NCI-H82 treated with DMSO at 0.1 percent for 48 hours (cell line): Measurements from ENCODE around the gene DDAH1.

Source experiments
- DNase-seq: peaks from one replicate; lab custom pipeline; 2025; ENCODE audit not compliant: unreplicated experiment; lab: John Stamatoyannopoulos, UW

The DDAH1 gene

DNA sequence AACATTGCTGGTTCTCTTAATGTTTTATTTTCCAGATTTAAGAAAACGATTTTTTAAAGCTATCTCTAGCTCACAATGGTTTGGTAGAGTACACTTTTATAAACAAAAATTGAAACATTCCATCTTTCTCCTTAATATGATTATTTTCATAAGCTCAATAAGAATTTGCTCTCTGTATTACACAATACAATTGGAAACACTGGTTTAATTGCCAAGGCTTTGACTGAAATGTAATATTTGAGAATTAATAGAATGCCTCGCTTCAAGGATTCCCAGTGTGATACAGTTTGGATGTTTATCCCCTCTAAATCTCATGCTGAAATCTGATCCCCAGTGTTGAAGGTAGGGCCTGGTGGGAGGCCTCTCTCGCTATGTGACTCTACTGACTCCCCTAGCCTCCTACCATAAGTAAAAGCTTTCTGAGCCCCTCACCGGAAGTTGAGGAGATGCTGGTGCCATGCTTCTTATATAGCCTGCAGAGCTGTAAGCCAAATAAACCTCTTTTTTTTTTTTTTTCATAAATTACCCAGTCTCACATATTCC lies 67.4 kb downstream of the DDAH1 start:
- DNase-seq, result peak; percentile 18

DNA sequence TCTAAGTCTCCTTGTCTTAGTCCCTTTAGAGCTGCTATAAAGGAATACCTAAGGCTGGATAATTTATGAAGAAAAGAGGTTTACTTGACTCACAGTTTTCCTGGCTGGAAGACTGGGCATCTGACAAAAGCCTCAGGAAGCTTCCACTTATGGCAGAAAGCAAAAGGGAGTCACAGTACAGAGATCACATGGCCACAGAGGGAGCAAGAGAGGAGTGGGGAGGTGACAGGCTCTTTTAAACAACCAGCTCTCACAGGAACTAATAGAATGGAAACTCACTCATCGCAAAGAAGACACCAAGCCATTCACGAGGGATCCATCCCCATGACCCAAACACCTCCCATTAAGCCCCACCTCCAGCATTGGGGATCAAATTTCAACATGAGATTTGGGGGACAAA lies 68.8 kb downstream of the DDAH1 start:
- DNase-seq, result no peak

DNA sequence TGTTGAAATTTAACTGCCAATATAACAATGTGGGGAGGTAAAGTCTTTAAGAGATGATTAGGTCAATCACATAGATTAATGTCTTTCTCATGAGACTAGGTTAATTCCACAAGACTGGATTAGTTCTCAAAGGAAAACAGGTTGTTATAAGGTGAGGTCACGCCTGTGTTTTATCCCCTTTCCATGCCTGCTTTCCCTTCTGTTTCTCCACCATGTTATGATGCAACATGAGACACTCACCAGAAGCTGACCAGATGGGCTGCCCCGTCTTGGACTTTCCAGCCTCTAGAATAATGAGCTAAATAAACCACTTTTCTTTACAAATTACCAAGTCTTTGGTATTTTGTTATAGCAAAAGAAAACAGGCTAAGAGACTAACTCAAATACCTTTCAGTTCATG lies 70.8 kb downstream of the DDAH1 start:
- DNase-seq, result peak; percentile 92

DNA sequence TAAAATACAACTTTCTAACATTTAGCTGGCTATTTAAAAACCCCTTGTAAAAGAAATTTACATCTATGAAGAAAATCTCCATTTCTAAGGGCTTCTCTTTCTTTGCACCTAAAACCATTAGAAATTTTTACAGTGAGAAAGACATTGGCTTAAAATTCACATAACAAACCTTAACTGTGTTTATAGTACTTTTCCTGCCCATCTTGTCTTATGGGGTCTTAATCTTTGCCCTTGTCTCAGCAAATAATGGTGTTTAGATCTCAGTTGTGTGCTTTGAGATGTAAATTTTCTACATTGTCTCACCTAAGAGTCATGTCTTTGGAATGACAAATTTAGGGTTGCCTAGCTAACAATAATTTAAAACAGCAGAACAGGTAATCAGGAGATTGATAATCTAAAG lies 71.5 kb downstream of the DDAH1 start:
- DNase-seq, result no peak

DNA sequence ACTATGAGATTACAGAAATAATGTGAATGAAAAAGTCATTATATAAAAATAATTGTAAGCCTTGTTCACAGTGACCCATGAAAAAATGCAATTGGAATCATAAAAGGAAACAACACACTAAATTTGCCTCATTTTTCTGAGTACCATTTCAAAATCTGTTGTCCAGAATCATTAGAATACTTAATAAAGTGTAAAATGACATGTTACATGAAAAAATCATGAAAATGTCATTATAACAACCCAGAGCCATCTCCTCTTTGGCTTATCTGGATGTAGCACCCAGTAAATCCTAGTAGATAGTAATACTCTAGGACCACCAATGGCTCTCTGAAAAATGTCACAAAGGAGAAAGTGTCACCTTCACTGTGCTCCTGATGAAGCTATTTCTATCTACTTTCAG lies 76.5 kb downstream of the DDAH1 start:
- no peak for DNase-seq

DNA sequence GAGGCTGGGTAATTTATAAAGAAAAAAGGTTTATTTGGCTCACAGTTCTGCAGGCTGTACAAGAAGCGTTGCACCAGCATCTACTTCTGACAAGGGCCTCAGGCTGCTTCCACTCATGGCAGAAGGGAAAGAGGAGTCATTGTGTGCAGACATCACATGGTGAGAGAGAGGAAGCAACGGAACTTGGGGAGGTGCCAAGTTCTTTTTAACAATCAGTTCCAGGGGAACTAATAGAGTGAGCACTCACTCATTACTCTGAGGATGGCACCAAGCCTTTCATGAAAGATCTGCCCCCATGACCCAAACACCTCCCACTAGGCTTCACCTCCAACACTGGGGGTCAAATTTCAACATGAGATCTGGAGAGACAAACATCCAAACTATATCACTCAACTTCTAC lies 77.2 kb downstream of the DDAH1 start:
- DNase-seq, result no peak

DNA sequence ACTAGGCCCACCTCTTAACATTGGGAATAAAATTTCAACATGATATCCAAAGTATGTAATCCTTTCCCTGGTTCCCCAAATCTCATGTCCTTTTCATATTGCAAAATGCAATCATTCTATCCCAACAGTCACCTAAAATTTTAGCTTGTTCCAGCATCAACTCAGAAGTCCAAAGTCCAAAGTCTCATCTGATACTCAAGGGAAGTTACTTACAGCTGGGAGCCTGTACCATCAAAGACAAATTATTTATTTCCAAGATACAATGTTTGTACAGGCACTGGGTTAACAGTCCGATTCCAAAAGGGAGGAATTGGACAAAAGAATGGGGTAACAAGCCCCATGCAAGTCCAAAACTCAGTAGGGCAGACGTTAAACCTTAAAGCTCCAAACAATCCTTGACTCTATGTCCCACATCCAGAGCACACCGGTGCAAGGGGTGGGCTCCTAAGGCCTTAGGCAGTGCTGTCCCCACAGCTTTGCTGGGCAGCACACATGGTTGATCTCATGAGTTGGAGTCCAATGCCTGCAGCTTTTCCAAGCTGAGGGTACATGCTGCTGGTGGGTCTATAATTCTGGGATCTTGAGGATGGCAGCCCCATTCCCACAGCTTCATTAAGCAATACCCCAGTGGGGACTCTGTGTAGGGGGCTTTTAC lies 78.8 kb downstream of the DDAH1 start:
- DNase-seq, result no peak

DNA sequence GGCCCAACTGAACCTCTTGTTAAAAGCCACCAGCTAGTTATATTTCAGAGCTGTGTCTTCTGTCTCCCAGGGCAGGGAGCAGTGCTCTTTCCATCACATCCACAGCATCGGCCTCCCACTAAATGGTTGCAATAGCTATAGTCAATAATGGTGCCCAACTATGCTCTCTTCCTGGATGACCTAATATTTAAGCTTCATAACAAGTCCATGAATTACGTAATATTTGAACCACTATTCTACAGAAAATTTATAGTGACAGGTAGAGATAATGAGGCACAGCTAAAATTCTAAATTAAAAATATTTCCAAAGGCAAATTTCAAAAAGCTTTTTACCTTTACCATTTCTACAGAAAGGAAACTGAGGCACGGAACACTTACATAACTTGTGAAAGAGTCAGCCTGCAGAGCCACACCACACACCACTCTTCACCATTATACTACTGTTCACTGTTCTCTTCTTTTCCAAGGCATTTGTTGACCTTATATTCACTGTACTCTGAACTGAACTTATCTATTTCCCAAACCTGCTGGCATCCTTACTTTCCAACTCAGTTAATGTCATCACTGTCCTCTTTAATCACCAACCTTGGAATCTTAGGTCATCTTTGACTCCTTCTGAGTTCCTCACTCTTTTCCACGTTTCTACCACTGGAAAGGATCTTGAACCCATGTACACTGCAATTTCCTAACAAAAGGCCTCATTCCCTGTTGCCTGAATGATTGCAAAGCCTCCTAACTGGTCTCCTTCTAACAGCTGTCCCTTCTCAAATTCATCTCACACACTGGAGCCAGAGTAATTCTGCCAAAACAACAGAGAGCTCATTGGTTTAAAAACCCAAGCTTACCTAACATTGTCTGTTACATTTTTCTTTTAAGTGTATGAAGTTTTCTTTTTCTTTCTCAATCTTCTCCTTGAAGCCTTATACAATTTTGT lies 85.5 kb downstream of the DDAH1 start:
- no peak for DNase-seq

DNA sequence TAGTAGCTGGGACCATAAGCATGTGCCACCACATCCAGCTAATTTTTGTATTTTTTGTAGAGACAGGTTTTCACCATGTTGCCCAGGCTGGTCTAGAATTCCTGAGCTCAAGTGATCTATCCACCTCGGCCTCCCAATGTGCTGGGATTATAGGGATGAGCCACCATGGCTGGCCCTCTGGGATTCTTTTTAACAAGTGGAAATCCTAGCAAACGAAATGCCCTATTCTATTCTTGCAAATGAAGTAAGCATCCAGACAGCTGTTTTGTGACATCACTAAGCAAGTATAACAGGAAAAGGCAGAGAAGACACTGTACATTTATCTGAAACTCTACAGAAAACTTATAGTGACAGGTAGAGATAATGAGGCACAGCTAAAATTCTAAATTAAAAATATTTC lies 86.4 kb downstream of the DDAH1 start:
- DNase-seq, result no peak

DNA sequence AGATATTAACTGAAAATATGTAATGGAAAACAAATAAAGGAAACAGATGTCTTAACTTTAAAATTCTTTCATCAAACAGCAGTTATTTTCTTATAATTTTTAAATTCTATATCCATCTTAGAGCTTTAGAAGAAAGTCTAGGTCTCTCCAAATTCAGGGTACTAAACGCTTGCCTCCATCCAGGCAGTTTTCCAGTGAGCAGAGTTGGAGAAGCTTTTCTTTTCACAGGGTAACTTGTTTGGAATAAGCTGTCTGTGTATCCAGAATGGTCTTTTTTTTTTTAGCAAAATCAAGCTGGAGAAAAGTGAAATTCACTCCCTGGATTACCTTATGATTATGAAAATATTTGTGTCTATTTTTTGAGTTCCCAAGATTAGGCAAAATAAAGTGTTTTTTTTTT lies 88.6 kb downstream of the DDAH1 start:
- DNase-seq, result no peak

DNA sequence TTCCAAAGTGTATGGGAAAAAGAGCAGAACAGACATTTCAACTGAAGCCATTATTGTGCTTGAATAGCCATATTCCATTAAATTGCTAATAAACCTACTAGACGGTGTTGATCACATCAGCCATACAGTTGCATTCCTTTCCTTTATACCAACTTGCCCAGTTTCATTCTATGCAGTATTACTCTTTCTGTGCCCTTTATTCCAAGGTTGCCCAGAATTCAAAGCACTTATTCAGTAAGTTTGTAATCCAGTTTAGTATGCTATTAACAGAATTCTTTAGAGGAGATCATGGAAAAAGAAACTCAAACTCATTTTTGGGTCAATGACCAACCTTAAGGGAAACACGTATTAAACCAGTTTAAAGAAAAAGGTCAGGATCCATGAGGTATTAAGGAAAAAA lies 89.5 kb downstream of the DDAH1 start:
- DNase-seq, result no peak

DNA sequence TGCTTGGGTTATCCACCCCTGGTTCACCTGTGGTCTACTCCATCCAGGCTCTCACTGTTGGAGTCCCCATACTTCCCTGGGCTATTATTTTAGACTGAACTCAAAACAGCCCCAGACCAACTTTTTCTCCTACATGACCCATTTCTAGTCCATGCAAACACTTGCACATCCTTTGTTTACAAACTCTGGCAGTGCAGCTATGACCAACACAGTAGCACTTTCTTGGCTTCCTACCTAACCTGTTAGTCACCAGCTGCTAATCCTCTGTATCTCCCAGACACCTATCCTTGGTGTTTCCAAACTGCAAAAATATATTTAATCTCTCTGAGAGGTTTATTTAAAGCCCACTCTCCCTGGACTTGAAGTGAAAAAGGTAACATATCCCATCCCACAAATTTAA lies 90.8 kb downstream of the DDAH1 start:
- DNase-seq, result no peak

DNA sequence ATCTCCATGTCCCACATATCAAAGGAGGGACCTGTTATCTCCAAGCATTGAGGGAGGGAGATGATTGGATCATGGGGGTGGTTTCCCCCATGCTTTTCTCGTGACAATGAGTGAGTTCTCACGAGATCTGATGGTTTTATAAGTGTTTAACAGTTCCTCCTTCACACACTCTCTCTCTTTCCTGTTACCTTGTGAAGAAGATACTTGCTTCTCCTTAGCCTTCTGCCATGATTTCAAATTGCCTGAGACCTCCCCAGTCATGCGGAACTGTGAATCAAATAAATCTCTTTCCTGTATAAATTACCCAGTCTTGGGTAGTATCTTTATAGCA lies 91.6 kb downstream of the DDAH1 start:
- no peak for DNase-seq

DNA sequence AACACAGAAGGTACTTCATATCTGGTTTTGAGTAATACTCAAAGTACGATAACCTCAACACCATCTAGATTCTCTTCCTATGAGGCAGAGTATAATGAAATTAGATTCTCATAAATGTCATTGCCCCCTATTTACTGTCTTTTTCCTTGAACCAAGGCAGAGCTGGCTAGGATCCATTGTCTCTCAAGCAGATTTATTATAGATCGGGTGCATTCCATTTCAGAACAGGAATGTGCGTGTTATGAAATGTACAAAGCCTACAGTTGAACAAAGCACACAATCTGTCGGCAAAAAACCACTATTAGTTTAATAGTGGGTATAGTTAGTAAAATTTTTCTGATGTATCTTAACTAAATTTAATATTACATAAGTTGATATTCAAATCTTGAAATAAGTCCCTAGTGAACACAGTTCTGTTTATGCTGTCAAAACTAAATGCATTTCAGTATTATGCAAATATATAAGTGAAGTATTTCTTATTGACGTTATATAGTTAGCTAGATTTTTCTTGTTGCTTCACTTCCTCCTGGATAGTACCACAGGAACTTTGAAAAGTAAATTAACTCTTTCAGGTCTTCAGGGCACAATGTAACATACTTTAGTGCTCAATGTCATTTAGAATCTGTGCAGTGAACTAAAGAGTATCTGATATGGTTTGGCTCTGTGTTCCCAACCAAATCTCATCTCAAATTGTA lies 92.1 kb downstream of the DDAH1 start:
- DNase-seq, result no peak

DNA sequence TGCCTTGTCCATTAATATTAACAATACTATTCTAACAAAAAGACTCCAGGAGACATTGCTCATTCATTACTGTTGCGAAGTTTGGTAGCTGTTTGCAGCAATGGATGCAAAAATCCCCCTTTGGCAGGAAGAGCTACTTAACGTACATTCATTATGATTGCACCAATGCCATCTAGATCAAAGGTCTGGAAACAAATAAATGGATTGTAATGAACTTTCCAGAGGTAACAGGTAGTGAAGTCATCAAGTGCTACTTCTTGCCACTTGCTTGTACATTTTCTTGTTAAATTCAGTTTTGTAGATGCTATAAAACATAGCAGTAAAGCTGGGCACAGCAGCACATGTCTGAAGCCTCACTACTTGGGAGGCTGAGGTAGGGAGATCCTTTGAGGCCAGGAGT lies 93.9 kb downstream of the DDAH1 start:
- DNase-seq, result no peak

DNA sequence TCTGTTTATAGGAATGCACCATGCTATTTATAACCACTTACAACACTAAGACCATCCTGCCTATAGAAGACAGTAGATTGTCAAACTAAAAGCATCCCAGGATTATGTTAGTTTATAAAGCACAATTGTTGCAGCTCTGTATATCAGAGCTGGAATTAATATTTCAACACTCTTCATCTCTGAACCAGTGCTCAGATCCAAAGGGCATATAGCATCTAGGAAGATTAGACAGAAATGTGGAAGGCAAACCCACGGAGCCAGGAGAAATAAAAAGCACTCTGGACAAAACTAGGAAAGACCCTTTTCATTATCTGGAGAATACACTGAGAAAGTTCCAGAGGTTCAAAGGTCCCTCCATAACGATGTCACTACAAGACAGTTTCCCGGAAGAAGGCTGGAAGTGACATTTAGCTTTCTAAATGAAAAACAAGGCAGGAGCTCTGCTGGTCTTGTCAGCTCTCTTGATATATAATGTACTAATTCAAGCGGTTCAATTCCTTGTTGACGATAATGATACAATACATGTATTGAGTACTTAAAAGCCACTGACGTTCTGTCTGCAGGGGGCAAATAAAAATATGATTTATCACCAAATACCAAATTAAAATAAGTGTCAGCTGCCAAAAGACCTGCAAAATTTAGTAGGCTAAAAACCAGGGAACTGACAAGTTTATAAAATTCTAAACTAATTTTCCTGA lies 96.7 kb downstream of the DDAH1 start:
- DNase-seq, result no peak

DNA sequence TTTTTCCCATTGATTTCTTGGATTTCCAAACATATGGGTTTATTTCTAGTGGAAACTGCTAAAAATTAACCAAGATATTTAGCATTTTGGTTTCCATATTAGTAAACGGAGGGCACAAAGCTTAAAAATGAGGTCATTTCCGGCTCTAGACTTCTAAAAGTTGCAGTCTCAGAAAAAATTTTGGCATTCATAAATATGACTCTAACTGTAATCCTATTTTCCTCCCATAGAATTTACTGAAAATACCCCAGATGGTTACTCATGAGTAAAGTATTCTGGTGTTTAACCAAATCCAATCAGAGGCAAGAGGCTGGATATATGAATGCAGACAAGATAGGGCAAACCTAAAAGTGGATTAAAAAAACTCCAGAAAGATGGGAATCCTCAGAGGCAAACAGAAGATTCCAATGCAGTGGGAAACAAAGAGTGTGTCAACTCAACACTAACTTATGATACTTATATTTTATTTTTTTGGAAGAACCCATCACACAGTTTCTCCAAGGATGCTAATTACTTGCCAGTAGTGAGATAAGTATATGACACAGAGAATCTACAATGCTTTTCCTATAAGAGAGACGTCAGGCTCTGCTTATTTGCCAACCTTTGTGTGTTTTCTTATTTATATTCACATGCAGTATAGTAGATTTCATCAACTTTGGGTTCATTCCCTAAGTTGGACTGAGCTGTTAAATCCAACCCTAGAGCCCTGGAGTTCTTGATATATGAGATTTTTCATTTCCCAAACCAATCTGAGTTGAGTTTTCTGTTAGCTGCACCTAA lies 98.4 kb downstream of the DDAH1 start:
- DNase-seq, result peak; percentile 50

DNA sequence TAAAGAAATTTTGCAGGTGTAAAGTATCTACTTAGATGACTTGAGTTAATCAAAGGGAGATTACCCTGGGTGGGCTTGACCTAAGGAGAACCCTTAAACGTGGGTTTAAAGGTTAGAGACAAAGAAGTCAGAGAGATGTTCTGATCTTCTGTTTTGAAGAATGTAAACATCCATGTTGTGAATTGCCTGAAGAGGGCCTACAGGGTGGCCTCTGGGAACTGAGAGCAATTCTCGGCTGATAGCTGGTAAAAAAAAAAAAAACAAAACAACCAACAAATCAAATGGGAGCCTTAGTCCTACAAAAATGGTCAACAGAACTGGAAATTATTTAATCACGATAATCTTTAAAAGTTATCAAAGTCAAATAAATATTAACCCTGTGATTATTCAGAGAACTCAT lies 99.1 kb downstream of the DDAH1 start:
- no peak for DNase-seq

DNA sequence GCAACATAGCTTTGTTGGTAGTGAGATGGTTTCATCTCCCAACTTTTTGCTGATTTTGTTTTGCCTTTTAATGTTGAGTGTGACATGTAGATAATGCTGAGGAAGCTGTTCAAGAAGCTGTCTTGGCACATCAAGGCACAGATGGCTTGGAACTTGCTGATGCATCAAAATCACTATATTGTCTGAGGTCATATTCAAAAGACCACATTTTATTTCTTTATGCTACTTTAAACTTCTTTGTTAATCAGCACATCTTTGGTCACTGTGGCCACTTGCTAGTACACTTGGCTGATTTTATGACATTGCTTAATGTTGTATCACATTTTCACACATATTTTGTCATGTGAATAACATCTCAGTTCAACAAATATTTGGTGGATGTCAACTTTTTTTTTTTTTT lies 101.4 kb downstream of the DDAH1 start:
- no peak for DNase-seq

DNA sequence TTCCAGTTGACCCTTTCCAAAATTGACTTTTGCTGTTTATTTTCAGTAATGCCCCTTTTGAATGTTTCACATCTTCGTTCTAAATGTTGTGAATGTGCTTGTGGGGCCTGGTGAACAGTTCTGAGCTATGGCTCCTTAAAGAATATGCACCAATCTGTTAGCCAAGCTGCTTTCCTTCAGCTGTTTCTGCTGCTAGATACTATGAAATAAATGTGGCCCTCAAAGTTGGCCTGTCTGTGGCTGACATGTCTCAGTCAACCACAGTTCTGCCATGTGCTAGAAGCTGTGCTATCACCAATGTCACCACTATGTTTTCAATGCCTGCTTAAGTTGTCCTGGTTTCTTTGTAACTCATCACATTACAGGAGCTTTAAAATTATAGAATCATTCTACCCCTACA lies 101.9 kb downstream of the DDAH1 start:
- DNase-seq, result no peak
